GM19328 (cell line): ENCODE measurements around the gene ZNF467.

Experiments used
- ATAC-seq: cut with Tn5 transposase; IDR thresholded peaks from one replicate; pipeline ENCODE4 v1.9.1; 2021; ENCODE audit warnings: mild to moderate bottlenecking, moderate library complexity; ENCODE audit not compliant: unreplicated experiment

Gene ZNF467

DNA sequence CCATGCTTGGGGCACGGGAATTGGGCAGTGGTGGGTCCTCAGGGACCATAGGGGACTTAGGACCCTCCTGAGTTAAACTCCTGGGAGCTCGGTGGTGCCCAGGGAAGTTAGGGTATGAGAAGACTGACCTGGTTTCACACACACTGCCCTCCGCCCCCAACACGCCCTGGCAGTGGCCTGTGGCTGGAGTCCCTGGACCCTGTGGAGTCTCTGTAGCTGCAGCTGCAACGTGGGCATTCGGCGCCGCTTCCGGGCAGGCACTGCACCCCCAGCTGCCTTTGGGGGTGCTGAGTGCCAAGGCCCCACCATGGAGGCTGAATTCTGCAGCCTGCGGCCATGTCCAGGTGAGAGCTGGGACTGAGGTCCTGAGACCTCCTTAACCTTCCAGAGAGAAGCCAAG, 34.9 kb upstream of the ZNF467 start:
- ATAC-seq: no peak

- no peak for ATAC-seq
Measured at GRCh38 chr7:149806726-149807125, 33.3 kb upstream of the ZNF467 start.

- no peak for ATAC-seq
Measured at GRCh38 chr7:149804106-149804505, 30.7 kb upstream of the ZNF467 start.

- no peak for ATAC-seq
Measured at GRCh38 chr7:149803551-149804074, 30.2 kb upstream of the ZNF467 start.

- no peak for ATAC-seq
Measured at GRCh38 chr7:149802966-149803365, 29.6 kb upstream of the ZNF467 start.

GRCh38 chr7:149801816-149802215, 28.4 kb upstream of the ZNF467 start:
- ATAC-seq: no peak

DNA sequence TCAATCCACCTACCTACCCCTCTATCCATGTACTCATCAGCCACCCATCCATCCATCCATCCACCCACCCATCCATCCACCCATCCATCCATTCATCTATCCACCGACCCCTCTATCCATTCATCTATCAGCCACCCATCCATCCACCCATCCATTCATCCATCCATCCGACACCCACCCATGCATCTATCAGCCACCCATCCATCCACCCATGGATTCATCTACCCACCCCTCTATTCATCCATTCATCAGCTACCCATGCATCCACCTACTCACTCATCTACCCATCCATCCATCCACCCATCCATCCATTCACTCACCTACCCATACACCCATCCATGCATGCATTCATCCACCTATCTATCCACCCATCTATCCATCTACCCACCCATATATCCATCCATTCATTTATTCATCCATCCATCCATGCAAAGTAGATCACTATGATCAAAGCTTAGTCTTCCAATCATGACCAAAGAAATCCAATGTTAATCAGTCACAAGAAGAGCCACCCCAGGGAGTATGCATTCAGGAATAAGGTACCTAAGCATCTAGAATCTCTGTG, 27.7 kb upstream of the ZNF467 start:
- no peak for ATAC-seq

- ATAC-seq: no peak
Measured at GRCh38 chr7:149800169-149800555, 26.8 kb upstream of the ZNF467 start.

DNA sequence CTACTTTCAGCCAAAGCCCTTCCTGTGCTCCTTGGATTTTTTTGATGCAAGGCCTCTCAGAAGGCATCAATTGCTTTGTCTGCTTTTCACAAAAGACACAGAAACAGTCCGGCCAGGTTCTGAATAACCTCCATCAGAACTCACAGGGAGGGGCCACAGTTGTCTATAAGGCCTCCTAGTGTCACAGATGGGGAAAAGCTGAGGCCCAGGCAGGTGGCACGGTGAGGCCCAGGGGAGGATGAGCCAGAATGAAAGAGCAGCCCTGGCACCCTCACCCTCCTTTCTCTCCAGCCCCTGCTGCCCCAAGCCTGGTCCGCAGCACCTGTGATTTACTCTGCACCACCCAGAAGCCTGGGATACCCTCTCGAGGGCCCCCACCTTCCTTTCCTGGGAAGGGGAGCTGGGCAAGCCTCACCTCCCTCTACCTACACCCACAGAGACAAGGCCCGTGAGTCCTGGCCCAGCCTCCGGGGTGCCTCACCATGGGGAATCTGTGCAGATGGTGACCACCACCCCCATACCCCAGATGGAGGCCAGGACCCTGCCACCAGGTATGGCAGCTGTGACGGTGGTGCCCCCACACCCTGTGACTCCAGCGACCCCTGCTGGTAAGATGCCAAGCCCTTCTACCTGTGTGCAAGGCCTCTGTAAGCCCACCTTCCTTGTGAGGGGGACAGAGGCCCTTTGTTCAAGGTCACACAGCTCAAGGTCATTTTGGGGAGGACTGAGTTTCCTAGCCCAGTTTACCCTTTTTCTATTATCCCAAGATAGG, 26.2 kb upstream of the ZNF467 start:
- ATAC-seq: no peak

GRCh38 chr7:149797771-149798170, 24.4 kb upstream of the ZNF467 start:
- ATAC-seq: no peak

GRCh38 chr7:149796287-149796860, 23.0 kb upstream of the ZNF467 start:
- no peak for ATAC-seq

- no peak for ATAC-seq
Measured at GRCh38 chr7:149795126-149795525, 21.7 kb upstream of the ZNF467 start.

- no peak for ATAC-seq
Measured at GRCh38 chr7:149794661-149795060, 21.3 kb upstream of the ZNF467 start.

- ATAC-seq: no peak
Measured at GRCh38 chr7:149793261-149793660, 19.9 kb upstream of the ZNF467 start.

DNA sequence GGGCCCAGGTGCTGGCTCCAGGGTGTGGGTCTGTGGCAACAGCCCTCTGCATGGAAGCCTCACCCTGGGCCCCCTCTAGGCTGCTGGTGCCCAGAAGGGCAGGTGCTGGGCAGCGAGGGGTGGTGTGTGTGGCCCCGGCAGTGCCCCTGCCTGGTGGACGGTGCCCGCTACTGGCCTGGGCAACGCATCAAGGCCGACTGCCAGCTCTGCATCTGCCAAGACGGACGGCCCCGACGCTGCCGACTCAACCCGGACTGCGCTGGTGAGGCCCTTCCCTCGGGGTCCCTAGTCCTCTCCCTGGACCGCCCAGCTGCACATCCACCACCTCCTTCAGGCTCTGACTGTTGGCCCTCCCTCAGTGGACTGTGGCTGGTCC, 18.8 kb upstream of the ZNF467 start:
- no peak for ATAC-seq

GRCh38 chr7:149791411-149792219, 18.2 kb upstream of the ZNF467 start:
- no peak for ATAC-seq

DNA sequence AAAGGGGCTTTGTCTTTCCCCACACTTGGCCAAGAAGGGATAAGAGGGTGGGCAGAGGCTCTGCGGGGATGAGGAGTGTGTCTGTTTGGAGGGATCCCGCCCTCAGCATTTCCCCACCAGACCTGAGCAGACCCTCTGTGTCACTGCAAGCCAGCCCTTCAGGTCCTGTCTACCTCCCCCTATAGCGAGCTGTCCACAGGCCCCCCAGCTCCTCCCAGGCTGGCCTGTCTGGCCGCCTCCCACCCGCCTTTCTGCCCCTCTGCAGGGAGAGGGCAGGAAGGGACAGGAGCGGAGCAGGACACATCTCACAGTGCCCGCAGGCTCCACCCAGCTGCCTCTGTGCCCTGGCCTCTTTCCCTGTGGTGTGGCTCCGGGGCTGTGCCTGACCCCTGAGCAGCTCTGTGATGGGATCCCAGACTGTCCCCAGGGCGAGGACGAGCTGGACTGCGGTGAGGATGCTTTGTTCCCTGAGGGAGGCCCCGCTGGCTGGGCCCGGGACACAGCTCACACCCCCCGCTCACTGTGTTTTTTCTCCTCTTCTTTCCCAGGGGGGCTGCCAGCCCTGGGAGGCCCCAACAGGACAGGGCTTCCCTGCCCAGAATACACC, 17.5 kb upstream of the ZNF467 start:
- no peak for ATAC-seq

DNA sequence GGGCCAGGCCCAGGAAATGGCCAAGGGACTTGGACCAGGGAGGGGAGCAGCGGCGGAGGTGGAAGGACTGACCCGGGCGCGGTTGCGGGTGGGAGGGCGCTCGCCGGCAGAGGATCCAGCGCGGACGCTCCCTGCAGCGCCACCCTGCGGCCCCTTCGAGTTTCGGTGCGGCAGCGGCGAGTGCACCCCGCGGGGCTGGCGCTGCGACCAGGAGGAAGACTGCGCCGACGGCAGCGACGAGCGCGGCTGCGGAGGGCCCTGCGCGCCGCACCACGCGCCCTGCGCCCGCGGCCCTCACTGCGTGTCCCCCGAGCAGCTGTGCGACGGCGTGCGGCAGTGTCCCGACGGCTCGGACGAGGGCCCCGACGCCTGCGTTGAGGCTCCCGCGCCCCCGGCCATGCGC, 16.8 kb upstream of the ZNF467 start:
- ATAC-seq: no peak

DNA sequence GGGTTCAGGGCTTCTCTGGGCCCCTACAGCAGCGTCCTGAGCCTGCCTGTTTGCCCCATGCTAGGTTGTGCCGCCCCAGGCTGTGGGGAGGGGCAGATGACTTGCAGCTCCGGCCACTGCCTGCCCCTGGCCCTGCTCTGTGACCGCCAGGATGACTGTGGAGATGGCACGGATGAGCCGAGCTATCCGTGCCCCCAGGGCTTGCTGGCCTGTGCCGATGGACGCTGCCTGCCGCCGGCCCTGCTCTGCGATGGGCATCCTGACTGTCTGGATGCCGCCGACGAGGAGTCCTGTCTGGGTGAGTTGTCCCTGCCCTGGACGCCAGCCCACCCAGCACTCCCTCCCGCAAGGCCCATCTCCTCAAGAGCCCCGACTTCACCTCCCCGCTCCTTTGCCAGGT, 15.7 kb upstream of the ZNF467 start:
- no peak for ATAC-seq

DNA sequence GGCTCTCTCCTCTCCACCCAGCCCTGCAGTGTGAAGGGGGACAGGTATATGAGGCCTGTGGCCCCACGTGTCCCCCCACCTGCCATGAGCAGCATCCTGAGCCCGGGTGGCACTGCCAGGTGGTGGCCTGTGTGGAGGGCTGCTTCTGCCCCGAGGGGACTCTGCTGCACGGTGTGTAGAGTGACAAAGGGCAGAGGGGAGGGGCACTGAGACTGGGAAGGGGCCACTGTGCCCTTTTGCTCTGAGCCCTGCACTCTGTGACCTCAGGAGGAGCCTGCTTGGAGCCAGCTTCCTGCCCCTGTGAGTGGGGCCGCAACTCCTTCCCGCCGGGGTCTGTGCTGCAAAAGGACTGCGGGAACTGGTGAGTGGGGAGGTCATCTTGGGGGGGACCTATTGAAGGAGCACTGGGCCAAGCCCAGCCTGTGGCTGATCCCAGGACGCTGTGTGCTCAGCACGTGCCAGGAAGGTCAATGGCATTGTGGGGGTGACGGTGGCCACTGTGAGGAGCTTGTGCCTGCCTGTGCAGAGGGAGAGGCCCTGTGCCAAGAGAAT, 15.0 kb upstream of the ZNF467 start:
- no peak for ATAC-seq
